SK-N-SH treated with all-trans-retinoic acid at 6 μM for 48 hours (cell line): Measurements from ENCODE around the gene RBMS1.

ENCODE experiments used
- ATAC-seq: fragments of 200-7000 bp; cut with Tn5 transposase; 3 replicates; pipeline ENCODE4 v1.9.1; 2020; ENCODE audit warnings: mild to moderate bottlenecking, moderate library complexity
- ARNTL ChIP-seq: fragments of 450-650 bp; formaldehyde crosslinking; IDR thresholded peaks from 2 replicates; pipeline ENCODE4 v1.5.0; 2020; ENCODE audit warnings: low read depth, mild to moderate bottlenecking, moderate library complexity, borderline replicate concordance
- BACH2 ChIP-seq: fragments of 250-450 bp; sonication (Bioruptor Pico); IDR thresholded peaks from 2 replicates; pipeline ENCODE4 v1.9.0; 2021; ENCODE audit warnings: mild to moderate bottlenecking, borderline replicate concordance
- CSDC2 ChIP-seq: fragments of 250-450 bp; sonication (Bioruptor Pico); IDR thresholded peaks from 2 replicates; pipeline ENCODE4 v1.5.0; 2020; ENCODE audit warnings: mild to moderate bottlenecking, moderate library complexity
- ESRRG ChIP-seq: fragments of 250-450 bp; sonication (Bioruptor Pico); IDR thresholded peaks from 2 replicates; pipeline ENCODE4 v1.6.1; 2021; ENCODE audit warnings: mild to moderate bottlenecking
- ISL1 ChIP-seq: fragments of 250-450 bp; sonication (Bioruptor Pico); IDR thresholded peaks from 2 replicates; pipeline ENCODE4 v2.1.2; 2022; ENCODE audit warnings: mild to moderate bottlenecking, moderate library complexity
- OSR1 ChIP-seq: fragments of 250-450 bp; sonication (Bioruptor Pico); IDR thresholded peaks from 2 replicates; pipeline ENCODE4 v1.8.0; 2022; ENCODE audit warnings: moderate library complexity, mild to moderate bottlenecking, inconsistent platforms
- POU6F1 ChIP-seq: fragments of 250-450 bp; sonication (Bioruptor Pico); IDR thresholded peaks from 2 replicates; pipeline ENCODE4 v1.8.0; 2021; ENCODE audit warnings: low read depth, mild to moderate bottlenecking, moderate library complexity, borderline replicate concordance
- PPARA ChIP-seq: fragments of 250-450 bp; sonication (Bioruptor Pico); IDR thresholded peaks from 2 replicates; pipeline ENCODE4 v1.5.0; 2020; ENCODE audit warnings: mild to moderate bottlenecking, borderline replicate concordance
- SNAI2 ChIP-seq: fragments of 250-450 bp; sonication (Bioruptor Pico); IDR thresholded peaks from 2 replicates; pipeline ENCODE4 v1.5.0; 2020; ENCODE audit warnings: mild to moderate bottlenecking, moderate library complexity
- TCF4 ChIP-seq: fragments of 250-450 bp; sonication (Bioruptor Pico); IDR thresholded peaks from 2 replicates; pipeline ENCODE4 v1.8.0; 2021; ENCODE audit warnings: mild to moderate bottlenecking, moderate library complexity, borderline replicate concordance
- TOX ChIP-seq: fragments of 250-450 bp; sonication (Bioruptor Pico); IDR thresholded peaks from 2 replicates; pipeline ENCODE4 v1.8.0; 2021; ENCODE audit warnings: mild to moderate bottlenecking, moderate library complexity, borderline replicate concordance
- TSHZ2 ChIP-seq: fragments of 250-450 bp; sonication (Bioruptor Pico); IDR thresholded peaks from 2 replicates; pipeline ENCODE4 v1.5.0; 2020; ENCODE audit warnings: mild to moderate bottlenecking, moderate library complexity
- ZFP3 ChIP-seq: fragments of 250-450 bp; sonication (Bioruptor Pico); IDR thresholded peaks from 2 replicates; pipeline ENCODE4 v1.5.0; 2020; ENCODE audit warnings: mild to moderate bottlenecking, moderate library complexity
- ZFP30 ChIP-seq: fragments of 450-650 bp; formaldehyde crosslinking; IDR thresholded peaks from 2 replicates; pipeline ENCODE4 v1.5.0; 2022; ENCODE audit warnings: mild to moderate bottlenecking, moderate library complexity
- ZNF565 ChIP-seq: fragments of 450-650 bp; formaldehyde crosslinking; conservative IDR thresholded peaks from 2 replicates; pipeline ENCODE4 v1.5.0; 2020; ENCODE audit warnings: low read depth, mild to moderate bottlenecking, moderate library complexity
- ZNF8 ChIP-seq: fragments of 450-650 bp; formaldehyde crosslinking; IDR thresholded peaks from 2 replicates; pipeline ENCODE4 v1.5.0; 2020; ENCODE audit warnings: mild to moderate bottlenecking, moderate library complexity
- TF ChIP-seq, protein P1 (sequence below): fragments of 250-450 bp; sonication (Bioruptor Pico); IDR thresholded peaks from 2 replicates; pipeline ENCODE4 v1.5.1; 2021; ENCODE audit warnings: mild to moderate bottlenecking, moderate library complexity
- TF ChIP-seq, protein P2 (sequence below): fragments of 250-450 bp; sonication (Bioruptor Pico); IDR thresholded peaks from 2 replicates; pipeline ENCODE4 v1.8.0; 2020; ENCODE audit warnings: mild to moderate bottlenecking, moderate library complexity, borderline replicate concordance

Gene RBMS1

DNA sequence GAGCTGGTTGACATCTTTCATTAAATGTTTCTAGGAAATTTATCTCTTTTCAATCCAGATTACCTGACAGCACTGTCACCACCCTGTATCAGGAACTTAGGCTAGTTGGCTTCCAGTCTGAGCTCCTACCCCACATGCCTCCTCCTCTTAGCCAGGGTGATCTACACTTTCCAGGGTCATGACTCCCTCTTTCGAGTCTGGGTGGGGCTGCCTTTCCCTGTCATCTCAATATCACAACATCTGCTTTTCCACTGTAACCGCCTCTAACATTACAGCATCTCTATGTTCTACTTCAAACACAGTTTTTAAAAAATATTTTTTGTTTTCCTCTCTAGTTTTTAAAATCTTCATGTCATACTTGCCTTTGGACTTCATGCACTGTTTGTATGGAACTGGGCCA lies 129.2 kb downstream of the RBMS1 start (continued):
- TF ChIP-seq, protein P1, sequence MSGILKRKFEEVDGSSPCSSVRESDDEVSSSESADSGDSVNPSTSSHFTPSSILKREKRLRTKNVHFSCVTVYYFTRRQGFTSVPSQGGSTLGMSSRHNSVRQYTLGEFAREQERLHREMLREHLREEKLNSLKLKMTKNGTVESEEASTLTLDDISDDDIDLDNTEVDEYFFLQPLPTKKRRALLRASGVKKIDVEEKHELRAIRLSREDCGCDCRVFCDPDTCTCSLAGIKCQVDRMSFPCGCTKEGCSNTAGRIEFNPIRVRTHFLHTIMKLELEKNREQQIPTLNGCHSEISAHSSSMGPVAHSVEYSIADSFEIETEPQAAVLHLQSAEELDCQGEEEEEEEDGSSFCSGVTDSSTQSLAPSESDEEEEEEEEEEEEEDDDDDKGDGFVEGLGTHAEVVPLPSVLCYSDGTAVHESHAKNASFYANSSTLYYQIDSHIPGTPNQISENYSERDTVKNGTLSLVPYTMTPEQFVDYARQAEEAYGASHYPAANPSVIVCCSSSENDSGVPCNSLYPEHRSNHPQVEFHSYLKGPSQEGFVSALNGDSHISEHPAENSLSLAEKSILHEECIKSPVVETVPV (CRISPR knock-in tag): no peak
- TF ChIP-seq BACH2 (CRISPR knock-in tag) (no peak), ESRRG (CRISPR knock-in tag) (no peak)

- no peak for ATAC-seq
- TF ChIP-seq CSDC2 (CRISPR knock-in tag) (no peak), OSR1 (CRISPR knock-in tag) (no peak), ZNF565 (CRISPR knock-in tag) (no peak)
- TF ChIP-seq, protein P1 (CRISPR knock-in tag): no peak
Observed at GRCh38 chr2:160363961-160364360, 129.6 kb downstream of the RBMS1 start.

DNA sequence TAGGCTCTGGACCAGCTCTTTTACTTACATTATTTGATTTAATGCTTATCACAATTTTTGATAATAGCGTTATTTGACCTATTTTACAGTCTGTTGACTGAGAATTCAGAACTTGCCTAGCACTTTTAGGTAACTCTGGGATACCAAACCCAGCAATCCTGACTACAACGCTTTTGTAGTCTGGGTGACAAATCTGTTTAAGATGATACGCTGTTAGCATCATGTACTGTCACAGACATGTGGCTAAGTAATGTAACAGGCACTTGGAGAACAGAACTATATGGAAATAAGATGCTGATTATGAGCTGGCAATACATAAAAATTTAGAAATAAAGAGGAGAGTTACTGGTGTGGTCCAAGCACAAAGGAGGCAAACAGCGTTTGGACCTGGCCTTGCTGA lies 130.6 kb downstream of the RBMS1 start:
- no peak for ATAC-seq
- TF ChIP-seq TSHZ2 (CRISPR knock-in tag) (no peak), ZFP3 (CRISPR knock-in tag) (no peak)

DNA sequence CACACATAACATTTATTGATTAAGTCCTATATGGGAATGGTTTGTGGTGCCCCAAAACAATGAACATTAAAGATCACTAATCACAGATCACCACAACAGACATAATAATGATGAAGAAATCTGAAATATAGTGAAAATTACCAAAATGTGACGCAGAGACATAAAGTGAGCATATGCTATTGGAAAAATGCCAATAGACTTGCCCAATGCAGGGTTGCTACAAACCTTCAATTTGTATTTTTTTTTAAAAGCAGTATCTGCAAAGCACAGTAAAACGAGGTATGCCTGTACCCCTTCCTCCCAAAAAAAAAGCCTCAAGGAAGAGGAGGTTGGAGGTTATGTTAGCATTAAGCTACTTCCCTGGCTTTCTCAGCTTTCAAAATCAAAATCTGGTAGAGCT lies 131.1 kb downstream of the RBMS1 start:
- no peak for ATAC-seq
- no peak for TF ChIP-seq SNAI2 (CRISPR knock-in tag)
- TF ChIP-seq ZFP30 (CRISPR knock-in tag): no peak
- TF ChIP-seq POU6F1 (CRISPR knock-in tag): no peak
- no peak for TF ChIP-seq TCF4 (CRISPR knock-in tag)
- no peak for TF ChIP-seq ZNF8
- TF ChIP-seq, protein P1 (CRISPR knock-in tag): no peak
- TF ChIP-seq ZNF565 (CRISPR knock-in tag): no peak
- TF ChIP-seq ISL1 (CRISPR knock-in tag): no peak

GRCh38 chr2:160362018-160362417 lies 131.6 kb downstream of the RBMS1 start:
- no peak for TF ChIP-seq PPARA (CRISPR knock-in tag)
- TF ChIP-seq CSDC2 (CRISPR knock-in tag): no peak
- TF ChIP-seq, protein P1 (CRISPR knock-in tag): no peak
- no peak for TF ChIP-seq TSHZ2 (CRISPR knock-in tag)
- TF ChIP-seq, protein P2, sequence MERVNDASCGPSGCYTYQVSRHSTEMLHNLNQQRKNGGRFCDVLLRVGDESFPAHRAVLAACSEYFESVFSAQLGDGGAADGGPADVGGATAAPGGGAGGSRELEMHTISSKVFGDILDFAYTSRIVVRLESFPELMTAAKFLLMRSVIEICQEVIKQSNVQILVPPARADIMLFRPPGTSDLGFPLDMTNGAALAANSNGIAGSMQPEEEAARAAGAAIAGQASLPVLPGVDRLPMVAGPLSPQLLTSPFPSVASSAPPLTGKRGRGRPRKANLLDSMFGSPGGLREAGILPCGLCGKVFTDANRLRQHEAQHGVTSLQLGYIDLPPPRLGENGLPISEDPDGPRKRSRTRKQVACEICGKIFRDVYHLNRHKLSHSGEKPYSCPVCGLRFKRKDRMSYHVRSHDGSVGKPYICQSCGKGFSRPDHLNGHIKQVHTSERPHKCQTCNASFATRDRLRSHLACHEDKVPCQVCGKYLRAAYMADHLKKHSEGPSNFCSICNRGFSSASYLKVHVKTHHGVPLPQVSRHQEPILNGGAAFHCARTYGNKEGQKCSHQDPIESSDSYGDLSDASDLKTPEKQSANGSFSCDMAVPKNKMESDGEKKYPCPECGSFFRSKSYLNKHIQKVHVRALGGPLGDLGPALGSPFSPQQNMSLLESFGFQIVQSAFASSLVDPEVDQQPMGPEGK: no peak
- TF ChIP-seq TOX (CRISPR knock-in tag): no peak
- no peak for TF ChIP-seq ARNTL (CRISPR knock-in tag)
- no peak for ATAC-seq
